Stimulated activated CD4-positive, alpha-beta T cell treated with anti-CD3 and anti-CD28 coated beads, TNF-alpha, amount 100 ng/mL, for 48 hours (primary cell): Measurements from ENCODE around the gene SLIT3.
"Not testable (repeated sequence)": the region's sequence is repeated elsewhere in the genome, so short reads cannot be mapped to it uniquely, and the experiment has no call there.

Experiments
- DNase-seq, 3 donors: peaks; one replicate each; pipeline ENCODE4 v3.0.0-alpha.2; 2020; ENCODE audit warnings: low read depth in 3 of 3

SLIT3 gene

DNA sequence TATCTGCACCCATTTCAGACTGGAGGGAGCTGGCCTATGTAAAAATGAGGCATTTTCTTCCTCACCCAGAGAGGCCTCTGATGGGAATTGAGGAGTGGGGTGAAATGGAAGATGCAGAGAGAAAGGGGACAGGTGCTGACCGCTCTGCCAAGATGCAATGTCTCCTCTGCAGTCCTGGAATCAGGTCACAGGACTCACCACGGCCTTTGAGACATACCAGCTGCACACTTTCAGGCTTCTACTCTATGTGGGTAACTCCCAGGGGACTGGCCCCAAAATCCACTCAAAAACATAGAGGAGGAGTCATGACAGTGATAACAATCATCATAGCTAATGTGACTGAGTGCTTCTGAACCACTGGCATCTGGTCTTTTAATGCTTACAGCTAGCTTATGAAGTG lies 558.6 kb downstream of the SLIT3 start:
- DNase-seq: not testable (repeated sequence)

DNA sequence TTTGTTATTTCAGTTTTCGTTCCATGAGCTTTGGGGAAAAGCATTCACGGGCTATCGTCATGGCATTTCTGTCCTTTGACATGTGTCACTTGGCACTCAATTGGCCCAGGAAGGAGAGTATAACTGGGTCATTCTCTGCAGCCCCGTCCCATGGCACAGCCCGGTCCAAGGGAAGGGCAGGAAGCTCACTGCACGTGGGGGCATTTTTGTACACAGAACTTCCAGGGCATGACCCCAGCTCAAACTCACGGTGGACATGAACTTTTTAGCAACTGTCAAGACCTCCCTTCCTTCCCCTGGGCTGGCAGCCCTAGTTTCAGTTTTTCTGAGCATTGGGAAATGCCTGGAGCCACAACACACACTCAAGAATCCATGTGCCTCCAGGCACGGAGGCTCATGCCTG lies 560.1 kb downstream of the SLIT3 start:
- DNase-seq: no peak

DNA sequence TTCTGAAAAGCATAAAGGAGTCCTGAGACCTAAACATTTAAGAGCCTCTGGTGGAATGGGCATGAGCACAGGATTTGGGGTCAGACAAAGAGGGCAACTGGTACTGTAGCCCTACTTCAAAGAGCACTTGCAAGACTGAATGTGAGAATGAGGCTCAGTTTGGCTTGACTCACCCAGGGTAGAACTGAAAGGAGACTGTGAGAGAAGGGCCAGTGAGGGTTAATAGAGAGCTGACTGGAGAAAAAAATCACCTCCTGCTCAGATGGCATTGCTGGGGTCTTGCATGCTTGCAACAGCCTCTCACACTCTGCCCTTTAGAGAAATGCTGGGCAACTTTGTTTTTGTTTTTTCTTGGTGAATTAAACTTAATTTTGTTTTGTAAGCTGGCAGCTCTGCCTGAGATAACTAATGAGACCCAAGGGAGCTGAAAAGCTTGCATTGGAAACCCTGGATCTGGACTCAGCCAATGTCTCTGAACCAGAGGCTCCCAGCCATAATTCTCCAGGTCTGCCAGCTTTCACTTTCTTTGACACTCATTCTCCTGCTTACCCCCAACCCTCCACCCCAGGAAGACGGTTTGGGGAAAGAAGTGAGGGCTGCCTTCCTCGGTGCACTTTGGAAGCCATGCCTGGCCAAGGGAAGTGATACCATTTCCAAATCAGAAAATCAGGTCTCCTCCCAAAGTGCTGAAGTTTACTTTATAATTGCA lies 560.7 kb downstream of the SLIT3 start:
- DNase-seq: no peak

DNA sequence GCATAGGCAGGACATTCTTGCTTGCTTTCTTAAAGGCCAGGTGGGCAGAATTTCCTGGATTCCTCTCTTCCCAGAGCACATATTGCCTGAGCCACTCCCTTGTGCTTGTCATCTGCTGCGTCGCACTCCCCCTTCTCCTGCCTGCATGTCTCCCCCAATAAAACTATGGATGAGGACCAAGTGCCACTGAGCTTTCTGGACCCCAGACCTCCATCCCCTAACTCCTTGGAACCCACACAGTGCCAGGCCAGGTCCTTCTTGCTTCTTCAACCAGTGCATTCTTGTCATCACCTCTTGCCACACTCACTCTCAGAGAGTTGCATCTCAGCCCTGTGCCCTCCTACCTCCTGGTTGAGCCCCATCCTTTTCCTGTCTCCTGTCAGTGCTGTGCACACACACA lies 563.9 kb downstream of the SLIT3 start:
- DNase-seq: no peak

DNA sequence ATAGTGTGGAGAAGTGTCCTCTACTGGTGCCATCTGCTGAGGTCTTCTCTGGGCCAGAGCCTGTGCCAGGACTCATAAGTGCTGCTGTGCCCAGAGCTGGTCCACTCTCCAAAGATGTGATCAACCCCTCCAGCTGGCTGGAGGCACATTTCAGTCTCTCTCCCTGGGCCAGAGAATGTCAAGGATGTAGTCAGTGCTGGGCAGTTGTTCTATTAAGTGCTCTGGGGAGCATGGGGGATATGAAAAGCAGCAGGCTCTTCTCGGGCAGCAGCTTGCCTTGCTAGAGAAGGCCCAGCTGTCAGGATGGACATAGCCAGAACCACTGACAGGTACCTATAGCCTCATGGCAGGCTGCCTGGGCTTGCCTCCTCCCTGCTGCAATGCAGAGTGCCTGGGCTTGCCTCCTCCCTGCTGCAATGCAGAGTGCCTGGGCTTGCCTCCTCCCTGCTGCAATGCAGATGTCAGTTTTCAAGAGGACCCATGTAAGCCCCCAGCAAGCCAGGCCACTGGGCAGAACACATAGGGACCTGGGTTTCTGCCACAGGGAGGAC lies 564.6 kb downstream of the SLIT3 start:
- no peak for DNase-seq

DNA sequence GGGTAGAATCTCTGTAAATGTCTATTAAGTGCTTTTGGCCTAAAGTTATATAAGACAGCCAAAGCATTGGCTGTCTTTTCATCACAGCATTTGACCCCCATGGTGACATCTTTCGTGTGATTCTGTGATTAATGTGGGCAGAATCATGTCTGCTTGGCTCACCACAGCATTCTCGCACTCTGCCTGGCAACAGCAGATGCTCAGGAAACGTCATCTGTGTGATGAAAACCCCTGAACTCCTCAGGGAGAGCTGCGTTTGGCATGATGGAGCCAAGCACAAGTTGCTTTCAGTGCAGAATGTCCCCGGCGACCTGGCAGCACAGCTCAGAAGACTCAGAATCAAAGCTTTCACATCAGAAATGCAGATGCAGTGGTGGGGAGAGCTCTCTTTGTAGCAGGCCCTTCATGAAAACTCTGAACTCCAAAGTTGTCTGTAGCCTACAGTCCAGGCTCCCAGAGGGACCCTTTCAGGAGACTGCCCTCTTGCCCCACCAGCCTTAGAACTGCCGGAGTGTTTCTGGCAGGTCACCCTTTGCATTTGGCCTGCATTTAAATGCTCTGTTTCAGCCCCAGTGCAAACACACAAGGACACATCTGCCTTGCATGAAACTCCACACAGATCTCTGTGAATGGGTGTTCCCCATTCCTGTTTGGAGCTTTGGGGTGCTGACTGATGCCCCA lies 566.2 kb downstream of the SLIT3 start:
- DNase-seq: no peak

DNA sequence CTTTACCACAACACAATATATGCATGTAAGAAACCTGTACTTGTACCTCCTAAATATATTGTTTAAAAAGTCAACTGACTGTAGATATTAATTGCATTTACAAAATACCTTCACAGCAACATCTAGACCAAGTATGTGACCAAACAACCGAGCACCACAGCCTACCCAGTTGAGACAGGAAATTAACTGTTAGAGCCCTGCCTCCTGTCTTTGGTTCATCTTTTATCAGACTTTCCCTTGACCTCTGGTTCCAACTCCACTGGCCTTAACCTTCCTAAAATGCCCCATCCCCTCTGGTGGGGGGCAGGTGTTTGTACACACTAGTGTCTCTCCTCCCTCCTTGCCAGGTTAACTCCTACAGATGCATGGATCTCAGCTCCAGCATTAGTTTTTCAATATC lies 566.8 kb downstream of the SLIT3 start:
- no peak for DNase-seq

DNA sequence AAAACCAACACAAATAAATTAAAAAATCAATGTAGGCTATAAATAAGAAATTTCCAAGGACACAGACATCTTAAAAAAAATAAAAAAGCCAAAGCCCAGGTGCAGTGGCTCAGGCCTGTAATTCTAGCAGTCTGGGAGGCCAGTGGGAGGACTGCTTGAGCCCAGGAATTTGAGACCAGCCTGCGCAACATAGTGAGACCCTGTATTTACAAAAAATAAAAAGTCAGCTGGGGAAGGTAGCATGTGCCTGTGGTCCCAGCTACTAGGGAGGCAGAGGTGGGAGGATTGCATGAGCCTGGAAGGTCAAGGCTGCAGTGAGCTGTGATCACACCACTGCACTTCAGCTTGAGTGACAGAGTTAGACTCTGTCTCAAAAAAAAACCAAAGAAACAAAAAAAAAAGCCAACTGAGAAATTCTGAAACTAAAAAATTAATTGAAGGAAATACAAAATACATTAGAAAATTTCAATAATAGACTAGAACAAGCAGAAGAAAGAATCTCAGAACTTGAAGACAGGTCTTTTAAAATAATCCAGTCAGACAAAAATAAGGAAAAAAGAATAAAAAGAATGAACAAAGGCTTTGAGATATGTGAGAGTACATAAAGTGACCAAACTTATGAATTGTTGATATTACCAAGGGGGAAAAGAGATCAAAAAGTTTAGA lies 572.3 kb downstream of the SLIT3 start:
- DNase-seq: no peak

DNA sequence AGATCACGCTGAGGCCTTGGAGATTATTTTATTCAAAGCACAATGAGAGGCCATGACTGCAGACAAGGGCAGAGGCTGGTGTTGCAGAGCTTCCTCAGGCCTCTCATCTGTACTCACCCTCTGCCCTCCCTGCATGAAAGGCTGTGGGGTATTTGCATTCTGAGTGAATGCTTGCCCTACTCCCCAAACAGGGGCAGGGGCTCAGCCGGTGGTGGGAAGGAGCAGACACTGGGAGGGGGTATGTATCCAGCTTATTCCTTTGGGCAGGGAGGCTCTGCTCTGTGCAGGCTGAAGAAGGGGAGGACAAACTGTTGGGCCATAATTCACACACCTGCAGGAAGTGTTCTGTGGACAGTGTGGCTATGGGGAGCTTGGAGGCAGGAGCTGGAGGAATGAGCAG lies 573.4 kb downstream of the SLIT3 start:
- DNase-seq: no peak

DNA sequence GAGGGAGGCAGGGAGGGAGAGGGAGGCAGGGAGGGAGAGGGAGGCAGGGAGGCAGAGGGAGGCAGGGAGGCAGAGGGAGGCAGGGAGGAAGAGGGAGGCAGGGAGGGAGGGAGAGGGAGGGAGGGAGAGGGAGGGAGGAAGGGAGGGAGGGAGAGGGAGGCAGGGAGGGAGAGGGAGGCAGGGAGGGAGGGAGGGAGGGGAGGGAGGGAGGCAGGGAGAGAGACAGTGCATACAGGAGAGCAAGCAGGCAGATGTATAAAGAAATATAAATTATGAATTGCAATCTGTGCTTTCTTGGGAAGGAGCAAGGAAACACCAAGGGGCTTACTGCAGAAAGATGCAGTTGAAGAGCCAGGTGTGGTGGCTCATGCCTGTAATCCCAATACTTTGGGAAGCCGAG lies 574.6 kb downstream of the SLIT3 start:
- no peak for DNase-seq

DNA sequence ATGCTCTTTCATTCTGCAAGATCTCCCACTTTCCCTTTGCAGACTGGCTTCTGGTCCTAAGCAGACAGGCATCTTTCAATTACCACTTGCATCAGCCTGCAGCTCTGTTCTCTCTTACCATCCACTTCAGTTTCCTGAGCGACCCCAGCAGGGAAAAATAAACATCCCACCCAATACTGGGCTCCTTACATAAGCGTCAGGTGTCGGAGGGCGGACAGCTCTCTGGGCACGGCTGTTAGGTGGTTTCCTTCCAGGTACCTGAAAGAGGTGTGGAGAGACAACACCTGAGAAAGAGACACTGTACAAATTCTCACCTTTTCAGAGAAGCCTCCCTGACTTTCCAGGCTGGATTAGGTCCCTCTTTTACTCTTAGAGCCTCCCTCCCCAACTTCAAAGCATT lies 576.7 kb downstream of the SLIT3 start:
- DNase-seq: no peak

DNA sequence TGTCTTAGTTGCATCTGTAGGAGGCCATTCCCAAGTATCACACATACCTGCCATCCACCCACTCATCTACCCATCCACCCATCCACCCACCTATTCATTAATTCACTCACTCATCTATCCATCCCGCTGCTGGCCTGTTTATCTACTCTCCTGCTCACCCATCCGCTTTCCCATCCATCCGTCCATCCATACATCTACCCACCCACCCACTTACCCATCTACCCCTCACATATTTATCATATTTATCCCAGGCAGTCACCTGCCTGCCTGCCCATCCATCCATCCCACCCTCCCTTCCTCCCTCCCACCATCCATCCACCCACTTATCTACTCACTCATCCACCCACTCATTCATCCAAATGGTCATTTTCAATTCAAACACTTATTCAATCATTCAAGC lies 577.9 kb downstream of the SLIT3 start:
- no peak for DNase-seq

DNA sequence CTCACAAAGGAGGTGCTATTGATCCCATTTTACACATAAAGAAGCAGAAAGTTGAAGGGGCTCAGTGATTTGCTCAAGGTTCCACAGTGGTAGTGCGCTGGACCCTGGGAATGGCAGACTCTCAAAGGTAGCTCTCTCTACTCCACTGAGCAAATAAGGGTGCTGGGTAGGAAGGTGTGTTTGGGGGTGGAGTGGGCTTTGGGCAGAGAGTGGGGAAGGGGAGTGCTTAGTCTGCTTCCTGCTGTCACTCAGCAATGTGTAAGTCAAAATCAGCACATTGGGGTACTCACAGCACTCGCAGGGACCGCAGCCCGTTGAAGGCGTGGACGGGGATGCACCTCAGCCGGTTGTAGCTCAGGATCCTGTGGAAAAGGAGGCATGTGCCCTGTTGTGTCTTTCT lies 579.0 kb downstream of the SLIT3 start:
- no peak for DNase-seq

DNA sequence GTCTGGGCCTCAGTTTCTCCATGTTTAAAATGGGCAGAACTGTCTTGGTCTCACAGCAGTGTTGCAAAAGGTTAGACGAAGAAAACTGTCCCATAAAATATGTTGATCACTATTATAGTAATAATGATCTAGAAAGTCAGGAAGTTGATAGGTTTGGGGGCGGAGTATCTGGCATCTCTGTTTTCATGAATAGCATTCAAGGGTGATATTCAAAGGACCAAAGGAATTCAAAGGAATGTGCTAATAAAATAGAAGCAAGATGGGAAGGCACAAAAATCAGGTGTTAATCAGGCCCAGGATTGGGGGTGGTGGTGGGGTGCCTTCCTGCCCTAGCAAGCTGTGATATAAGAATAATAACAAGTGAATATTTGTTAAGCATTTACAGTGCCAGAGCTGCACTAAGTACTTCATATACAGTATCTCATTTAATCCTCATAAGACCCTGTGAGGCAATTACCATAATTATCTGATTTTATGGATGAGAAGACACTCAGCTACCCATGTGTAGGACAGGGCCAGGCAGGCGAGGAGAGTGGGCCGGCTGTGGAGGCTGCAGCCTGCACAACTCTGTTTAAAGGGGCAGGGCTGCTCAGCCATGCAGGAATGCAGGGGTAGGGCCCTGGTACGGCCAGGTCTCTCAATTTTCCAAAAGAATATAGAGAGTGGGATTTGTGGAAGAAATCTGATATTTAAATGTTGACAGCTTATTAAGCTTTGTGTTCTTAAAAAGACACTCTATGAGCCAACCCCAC lies 579.8 kb downstream of the SLIT3 start:
- DNase-seq: no peak

DNA sequence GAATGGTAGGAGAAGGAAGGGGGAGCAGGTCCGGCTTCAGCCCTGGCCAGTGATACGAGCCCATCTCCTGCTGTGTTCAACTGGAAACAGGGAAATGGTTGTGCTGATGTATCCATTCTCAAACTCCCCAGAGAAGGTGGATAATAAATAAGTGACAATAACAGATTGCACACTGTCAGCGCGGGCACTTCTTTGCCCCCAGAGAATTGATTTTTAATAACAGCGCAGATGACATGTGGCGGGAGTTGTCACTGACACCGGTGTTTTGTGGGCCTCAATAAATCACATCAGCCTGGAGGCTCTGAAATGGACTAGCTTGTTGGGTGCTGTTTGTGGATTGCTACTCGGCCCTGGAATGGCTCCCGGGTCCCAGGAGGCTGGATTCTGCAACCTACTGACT lies 580.4 kb downstream of the SLIT3 start:
- DNase-seq: no peak

DNA sequence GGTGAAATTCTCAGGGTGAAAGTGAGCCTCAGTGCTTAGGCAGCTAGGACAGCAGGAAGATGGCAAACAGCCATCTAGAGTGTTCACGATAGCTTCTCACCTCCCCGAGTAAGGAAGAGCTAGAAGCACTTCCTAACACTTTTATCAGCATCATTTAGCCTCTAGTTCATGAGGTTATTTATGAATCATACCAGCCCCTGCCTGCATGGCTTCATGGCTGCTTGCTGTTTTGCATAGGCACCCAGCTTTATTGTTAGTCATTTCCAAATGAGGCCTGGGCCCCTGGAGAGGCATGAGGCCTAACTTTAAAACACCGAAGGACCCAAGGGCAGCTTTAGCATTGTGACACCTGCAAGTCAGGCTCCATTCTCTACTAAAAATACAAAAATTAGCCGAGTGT lies 586.9 kb downstream of the SLIT3 start:
- DNase-seq: no peak

DNA sequence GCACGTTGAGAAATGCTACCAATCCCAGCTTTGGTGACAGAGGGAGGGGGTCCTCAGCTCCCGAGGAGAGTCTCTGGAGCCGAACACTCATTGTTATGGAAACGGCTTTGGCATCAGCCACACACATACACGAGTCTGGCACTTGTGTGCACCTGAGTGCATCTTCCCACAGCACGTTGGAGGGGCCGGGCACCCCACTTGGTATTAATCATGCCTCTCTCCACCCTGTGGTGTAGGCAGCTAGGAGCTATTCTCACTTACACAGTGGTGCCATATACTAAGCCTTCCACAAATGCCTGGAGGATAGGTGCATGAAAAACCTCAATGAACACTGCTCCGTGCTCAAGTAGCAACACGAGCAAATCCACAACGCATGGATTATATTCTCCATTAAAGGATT lies 587.9 kb downstream of the SLIT3 start:
- DNase-seq: no peak

DNA sequence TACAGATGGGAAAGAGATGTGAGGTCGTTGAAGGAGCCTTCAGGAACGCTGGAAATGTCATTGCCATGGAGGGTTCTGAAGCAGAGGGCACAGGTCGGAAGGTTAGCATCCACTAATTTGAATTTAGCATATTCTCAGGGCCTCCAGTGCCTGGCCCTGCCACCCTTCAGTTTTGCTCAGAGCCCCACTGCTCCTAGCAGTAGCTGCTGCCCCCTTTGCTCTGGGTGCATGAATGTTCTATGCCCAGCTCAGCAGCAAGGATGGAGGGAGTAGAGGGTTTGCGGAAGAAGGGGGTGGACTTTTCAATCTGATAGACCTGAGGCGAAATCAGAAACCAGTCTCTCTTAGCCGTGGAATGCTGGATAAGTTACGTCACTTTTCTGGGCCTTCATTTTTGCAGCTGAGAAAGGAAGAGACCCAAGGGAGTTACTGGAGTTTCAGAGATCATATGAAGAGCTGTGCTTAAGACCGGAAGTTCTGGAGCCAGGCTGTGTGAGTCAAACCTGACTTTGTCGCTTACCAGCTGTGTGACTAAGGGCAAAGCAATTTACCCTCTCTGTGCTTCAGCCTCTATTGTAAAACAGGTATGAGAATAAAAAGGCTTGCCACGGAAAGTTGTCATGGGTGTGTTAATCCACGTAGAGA lies 588.5 kb downstream of the SLIT3 start:
- no peak for DNase-seq

DNA sequence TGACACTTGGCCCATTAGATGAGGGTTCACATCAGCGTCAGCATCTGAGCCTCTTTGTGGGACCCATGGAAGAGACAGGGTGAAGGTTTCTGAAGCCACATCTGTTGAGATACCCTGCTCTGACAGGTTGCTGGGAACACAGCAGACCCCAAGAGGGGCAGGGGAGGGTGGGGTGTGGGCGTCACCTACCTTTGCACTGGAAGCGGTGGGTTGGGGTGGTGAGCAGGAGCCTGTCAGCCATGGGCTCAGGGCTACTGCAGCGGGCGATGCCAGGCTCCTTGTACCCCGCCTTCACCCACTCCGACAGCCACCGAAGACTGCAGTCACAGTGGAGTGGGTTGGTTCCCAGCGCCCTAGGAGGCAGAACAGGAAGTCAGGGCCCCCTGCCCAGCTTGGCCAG lies 590.2 kb downstream of the SLIT3 start:
- no peak for DNase-seq

DNA sequence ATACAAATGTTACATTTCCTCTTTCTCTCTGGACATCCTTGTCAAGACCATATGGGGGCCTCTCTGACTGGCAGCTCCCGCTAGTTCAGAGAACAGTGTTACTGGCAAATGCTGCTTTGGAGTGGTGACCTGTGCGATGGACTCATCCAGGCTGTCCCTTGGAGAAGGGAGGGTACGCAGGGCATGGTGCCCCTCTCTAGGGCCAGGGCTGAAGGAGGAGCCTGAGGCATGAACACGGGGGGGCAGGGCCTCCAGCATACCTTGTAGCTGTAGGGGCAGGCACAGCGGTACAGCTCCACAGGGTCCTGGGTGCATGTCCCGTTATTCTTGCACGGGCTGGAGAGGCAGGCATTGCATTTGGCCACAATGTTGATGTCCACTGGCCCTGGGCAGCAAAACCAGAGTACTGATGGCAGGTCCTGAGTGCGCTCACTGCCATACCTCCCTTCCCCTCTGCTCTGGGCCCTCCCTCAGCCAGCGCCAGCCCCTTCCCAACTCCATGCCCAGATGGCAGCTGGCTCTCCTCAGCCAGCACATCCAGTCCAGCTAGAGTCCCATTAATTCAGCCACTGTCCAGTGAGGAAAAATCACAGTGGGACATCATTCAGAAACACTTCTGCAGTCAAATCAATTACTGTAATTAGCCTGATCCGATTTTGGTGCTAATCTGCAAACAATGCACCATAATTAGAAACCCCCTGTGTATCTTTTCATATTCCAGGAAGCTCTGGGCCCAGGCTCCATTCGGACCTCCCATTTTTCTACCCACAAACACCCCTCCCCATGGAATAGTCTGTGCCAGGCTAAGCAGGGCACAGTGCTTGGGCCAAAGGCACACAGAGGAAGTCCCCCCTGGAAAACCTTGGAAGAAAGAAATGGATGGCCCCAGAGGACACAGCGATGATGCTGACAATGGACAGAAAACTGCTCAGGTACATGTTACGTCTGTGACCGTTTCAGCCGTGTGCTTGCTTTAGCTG lies 592.9 kb downstream of the SLIT3 start:
- DNase-seq: no peak
